ENCODE results near the gene LONP2. TPM values are rescaled to one million over a fixed set of nuclear protein-coding genes. Genes with fewer than 3 reads are reported as not detected.
A peak's percentile ranks its signal among the peaks of the same experiment; 100 is the strongest.
"Not testable (repeated sequence)": the region's sequence is repeated elsewhere in the genome, so short reads cannot be mapped to it uniquely, and the experiment has no call there.

The LONP2 gene
- total RNA-seq, 2 experiments from 2014 or later: 49.9 to 53.9 TPM

DNA sequence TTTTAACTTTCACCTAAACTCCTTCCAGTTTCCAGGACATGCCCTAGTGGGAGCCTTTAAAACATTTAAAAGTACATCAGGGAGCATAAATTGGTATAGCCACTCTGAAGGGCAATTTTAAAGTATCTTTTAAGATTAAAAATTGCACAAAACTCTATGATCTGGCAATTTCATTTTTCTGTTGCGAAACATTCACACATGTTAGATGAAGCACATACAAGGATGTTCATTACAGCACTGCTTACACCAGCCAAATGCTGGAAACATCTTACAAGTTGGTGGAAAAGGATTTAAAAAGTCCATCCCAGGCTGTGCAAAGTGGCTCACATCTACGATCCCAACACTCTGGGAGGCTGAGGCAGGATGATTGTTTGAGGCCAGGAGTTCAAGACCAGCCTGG is 26.4 kb upstream of the LONP2 start:
- no peaks in the 10 kb centered on the region for H3K4me1 Mint-ChIP-seq (ENCODE audit: low read depth)
- CTCF ChIA-PET: interaction anchor here (0.6 kb wide), 1 partner anchor 227 kb away, joined by 3 read pairs; no protein-coding TSS in a partner anchor
- no peaks in the 10 kb centered on the region for H3K36me3 Mint-ChIP-seq (ENCODE audit: low read depth)
- no peak overlapping the region for H3K27ac Mint-ChIP-seq
- no peaks in the 10 kb centered on the region for H3K27me3 Mint-ChIP-seq (ENCODE audit: low read depth)
- H3K9me3 Mint-ChIP-seq: peaks cover 3% of the 10 kb centered on the region
- DNase-seq: no peak
- H3K4me3 Mint-ChIP-seq: no peak overlapping the region
- intact Hi-C loops (cut with micrococcal nuclease): no loop called here

DNA sequence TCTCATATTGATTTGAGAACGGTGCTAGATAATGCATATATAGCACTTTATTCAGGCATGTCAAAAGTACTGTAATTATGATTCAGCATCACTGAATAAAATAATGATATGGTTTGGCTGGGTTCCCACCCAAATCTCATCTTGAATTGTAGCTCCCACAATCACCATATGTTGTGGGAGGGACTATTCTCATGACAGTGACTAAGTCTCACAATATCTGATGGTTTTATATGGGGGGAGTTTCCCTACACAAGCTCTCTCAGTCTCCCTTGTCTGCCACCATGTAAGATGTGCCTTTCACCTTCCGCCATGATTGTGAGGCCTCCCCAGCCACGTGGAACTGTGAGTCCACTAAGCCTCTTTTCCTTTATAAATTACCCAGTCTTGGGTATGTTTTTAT is 25.6 kb upstream of the LONP2 start:
- Mint-ChIP-seq H3K4me1 (ENCODE audit: low read depth) (no peaks in the 10 kb centered on the region), H3K27ac (no peak overlapping the region), H3K27me3 (ENCODE audit: low read depth) (no peaks in the 10 kb centered on the region), H3K36me3 (ENCODE audit: low read depth) (no peaks in the 10 kb centered on the region), H3K4me3 (no peak overlapping the region), H3K9me3 (peaks cover 3% of the 10 kb centered on the region)
- intact Hi-C loops (cut with micrococcal nuclease): no loop called here
- DNase-seq: no peak
- CTCF ChIA-PET: interaction anchor here (0.6 kb wide), 1 partner anchor 226 kb away, joined by 3 read pairs; no protein-coding TSS in a partner anchor

DNA sequence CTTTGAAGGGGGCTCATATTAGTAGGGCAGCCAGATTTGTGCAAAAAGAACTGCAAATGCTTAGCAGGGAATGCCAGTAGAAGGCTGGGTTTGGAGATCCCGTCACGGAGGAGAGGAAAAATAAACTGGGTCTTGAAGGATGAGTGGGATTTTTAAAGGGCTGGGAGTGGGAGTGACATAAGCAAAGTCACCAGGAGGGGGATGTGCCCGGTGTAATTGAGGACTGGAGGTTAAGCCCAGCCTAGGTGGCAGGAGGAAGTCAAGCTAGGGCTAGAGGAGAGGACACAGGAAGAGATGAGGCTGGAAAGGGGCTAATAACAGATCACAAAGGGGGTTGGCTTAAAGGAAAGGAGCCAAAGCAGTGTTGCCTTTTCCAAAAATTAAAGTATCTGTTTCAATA is 23.2 kb upstream of the LONP2 start:
- intact Hi-C loops (cut with micrococcal nuclease): no loop called here
- Mint-ChIP-seq H3K9me3 (peaks cover 3% of the 10 kb centered on the region), H3K4me1 (ENCODE audit: low read depth) (no peaks in the 10 kb centered on the region), H3K36me3 (ENCODE audit: low read depth) (no peaks in the 10 kb centered on the region), H3K27me3 (ENCODE audit: low read depth) (no peaks in the 10 kb centered on the region), H3K4me3 (no peak overlapping the region), H3K27ac (no peak overlapping the region)
- CTCF ChIA-PET: no interaction called here
- no peak for DNase-seq

DNA sequence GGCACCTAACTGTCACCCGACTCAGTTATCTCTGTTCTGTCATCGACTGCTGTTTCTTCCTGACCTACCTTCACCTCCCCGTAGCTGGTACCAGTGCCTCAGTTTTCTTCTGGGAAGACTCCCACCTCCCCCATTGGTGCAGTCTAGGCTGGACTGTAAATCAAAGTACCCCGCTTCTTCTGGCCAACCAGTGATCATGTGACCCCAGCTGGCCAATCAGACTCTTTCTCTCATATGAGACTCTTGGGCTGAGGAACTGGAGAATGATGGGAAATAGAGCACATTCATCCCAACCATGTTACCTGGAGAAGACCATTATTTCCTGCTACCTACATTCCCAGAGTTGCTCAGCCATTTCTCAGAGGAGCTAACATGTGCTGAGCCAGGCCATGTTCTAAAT is 20.6 kb upstream of the LONP2 start:
- no peak overlapping the region for H3K4me3 Mint-ChIP-seq
- intact Hi-C loops (cut with micrococcal nuclease): no loop called here
- no peaks in the 10 kb centered on the region for H3K4me1 Mint-ChIP-seq (ENCODE audit: low read depth)
- H3K27me3 Mint-ChIP-seq (ENCODE audit: low read depth): no peaks in the 10 kb centered on the region
- CTCF ChIA-PET: interaction anchor here (0.5 to 1.1 kb wide), 2 partner anchors 54 to 400 kb away, joined by 3 read pairs; no protein-coding TSS in a partner anchor
- H3K9me3 Mint-ChIP-seq: peaks cover 3% of the 10 kb centered on the region
- no peak for DNase-seq
- no peak overlapping the region for H3K27ac Mint-ChIP-seq
- no peaks in the 10 kb centered on the region for H3K36me3 Mint-ChIP-seq (ENCODE audit: low read depth)

- H3K27me3 Mint-ChIP-seq (ENCODE audit: low read depth): no peaks in the 10 kb centered on the region
- no peak overlapping the region for H3K27ac Mint-ChIP-seq
- no peaks in the 10 kb centered on the region for H3K9me3 Mint-ChIP-seq
Measured at GRCh38 chr16:48225456-48225855, 18.6 kb upstream of the LONP2 start.

GRCh38 chr16:48231727-48232492 is 12.2 kb upstream of the LONP2 start:
- H3K27ac Mint-ChIP-seq: peak overlapping the region; percentile 50
- H3K9me3 Mint-ChIP-seq: no peaks in the 10 kb centered on the region
- CTCF ChIA-PET: interaction anchor here (0.5 to 1.8 kb wide), 7 partner anchors 14 to 398 kb away, joined by 3 to 5 read pairs (median 3); partner anchors contain the start of gene ABCC11
- H3K4me1 Mint-ChIP-seq (ENCODE audit: low read depth): peaks cover 21% of the 10 kb centered on the region
- peak; percentile 73 for DNase-seq
- H3K36me3 Mint-ChIP-seq (ENCODE audit: low read depth): no peaks in the 10 kb centered on the region
- H3K4me3 Mint-ChIP-seq: no peak overlapping the region
- peaks cover 2% of the 10 kb centered on the region for H3K27me3 Mint-ChIP-seq (ENCODE audit: low read depth)
- intact Hi-C loops (cut with micrococcal nuclease): loop anchor here (1.0 to 10.0 kb wide), 7 partner anchors 12 to 1260 kb away; partner anchors contain the start of genes DNAJA2 and LONP2

More at GRCh38 chr16:48225456-48225855, 18.6 kb upstream of the LONP2 start:
- intact Hi-C loops (cut with micrococcal nuclease): no loop called here
- no peaks in the 10 kb centered on the region for H3K4me1 Mint-ChIP-seq (ENCODE audit: low read depth)
- CTCF ChIA-PET: no interaction called here
- no peaks in the 10 kb centered on the region for H3K36me3 Mint-ChIP-seq (ENCODE audit: low read depth)
- DNase-seq: no peak
- no peak overlapping the region for H3K4me3 Mint-ChIP-seq

DNA sequence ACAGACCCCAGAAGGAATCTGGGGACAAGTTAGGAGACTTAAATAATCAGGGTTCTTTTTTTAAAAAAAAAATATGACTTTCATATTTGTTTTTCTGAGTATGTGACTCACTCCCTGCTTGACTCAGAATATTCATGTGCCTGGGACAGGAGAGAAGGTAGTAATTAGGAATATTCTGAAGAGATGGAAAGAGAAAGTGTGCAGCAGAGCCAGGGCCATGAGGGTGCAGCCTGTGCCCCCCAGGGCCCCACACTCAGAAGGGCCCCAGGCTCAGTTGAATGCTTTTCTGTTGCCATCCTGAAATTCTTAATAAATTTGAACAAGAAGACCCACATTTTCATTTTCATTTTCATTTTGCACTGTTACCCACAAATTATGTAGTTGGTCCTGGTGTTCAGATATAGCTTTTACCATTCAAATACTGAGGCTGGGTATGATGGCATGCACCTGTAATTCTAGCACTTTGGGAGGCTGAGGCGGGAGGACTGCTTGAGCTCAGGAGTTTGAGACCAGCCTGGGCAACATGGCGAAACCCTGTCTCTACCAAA is 11.5 kb upstream of the LONP2 start:
- Mint-ChIP-seq H3K9me3 (no peaks in the 10 kb centered on the region), H3K4me1 (ENCODE audit: low read depth) (peaks cover 21% of the 10 kb centered on the region), H3K27ac (peak overlapping the region; percentile 50), H3K4me3 (no peak overlapping the region), H3K36me3 (ENCODE audit: low read depth) (no peaks in the 10 kb centered on the region), H3K27me3 (ENCODE audit: low read depth) (peaks cover 2% of the 10 kb centered on the region)
- DNase-seq: peak; percentile 9
- CTCF ChIA-PET: interaction anchor here (1.1 to 1.5 kb wide), 4 partner anchors 75 to 397 kb away, joined by 3 to 5 read pairs (median 3); no protein-coding TSS in a partner anchor
- intact Hi-C loops (cut with micrococcal nuclease): loop anchor here (1.0 to 10.0 kb wide), 6 partner anchors 12 to 1260 kb away; partner anchors contain the start of genes DNAJA2 and LONP2

- no peak overlapping the region for H3K4me3 Mint-ChIP-seq
- no peak for DNase-seq
- H3K9me3 Mint-ChIP-seq: no peaks in the 10 kb centered on the region
- no peak overlapping the region for H3K27ac Mint-ChIP-seq
- H3K27me3 Mint-ChIP-seq (ENCODE audit: low read depth): peaks cover 2% of the 10 kb centered on the region
- H3K36me3 Mint-ChIP-seq (ENCODE audit: low read depth): no peaks in the 10 kb centered on the region
- H3K4me1 Mint-ChIP-seq (ENCODE audit: low read depth): peaks cover 21% of the 10 kb centered on the region
- intact Hi-C loops (cut with micrococcal nuclease): loop anchor here (5.0 to 10.0 kb wide), 3 partner anchors 83 to 1262 kb away; partner anchors contain the start of gene DNAJA2
- CTCF ChIA-PET: no interaction called here
Measured at GRCh38 chr16:48234630-48235029, 9.5 kb upstream of the LONP2 start.

DNA sequence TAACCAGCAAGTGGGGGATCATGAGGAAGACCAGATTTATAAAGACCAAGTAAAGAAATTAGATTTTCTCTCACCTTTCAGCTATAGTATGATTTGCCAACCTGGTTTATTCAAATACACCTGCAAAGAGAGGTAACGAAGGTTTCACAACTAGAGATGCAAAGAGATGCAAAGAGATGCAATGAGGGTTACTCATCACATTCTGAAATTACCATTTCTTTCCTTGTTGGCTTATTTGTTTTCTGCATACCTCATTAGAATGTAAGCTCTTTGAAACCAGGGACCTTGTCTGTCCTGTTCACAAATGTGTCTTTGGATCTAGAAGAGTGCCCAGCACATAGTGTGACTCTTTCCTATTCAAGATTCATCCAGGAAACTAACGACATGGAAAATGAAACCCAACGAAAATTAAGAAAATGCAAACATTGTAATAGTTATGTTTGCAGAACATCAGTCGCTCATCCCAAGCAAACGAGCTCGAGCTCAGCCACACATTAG is 9.0 kb upstream of the LONP2 start:
- Mint-ChIP-seq H3K4me1 (ENCODE audit: low read depth) (peaks cover 21% of the 10 kb centered on the region), H3K36me3 (ENCODE audit: low read depth) (no peaks in the 10 kb centered on the region), H3K27me3 (ENCODE audit: low read depth) (peaks cover 2% of the 10 kb centered on the region), H3K4me3 (no peak overlapping the region), H3K27ac (no peak overlapping the region), H3K9me3 (no peaks in the 10 kb centered on the region)
- DNase-seq: no peak
- CTCF ChIA-PET: interaction anchor here (1.2 kb wide), 1 partner anchor 292 kb away, joined by 3 read pairs; no protein-coding TSS in a partner anchor
- intact Hi-C loops (cut with micrococcal nuclease): loop anchor here (10.0 kb wide), 1 partner anchor 660 kb away; no protein-coding TSS in a partner anchor

DNA sequence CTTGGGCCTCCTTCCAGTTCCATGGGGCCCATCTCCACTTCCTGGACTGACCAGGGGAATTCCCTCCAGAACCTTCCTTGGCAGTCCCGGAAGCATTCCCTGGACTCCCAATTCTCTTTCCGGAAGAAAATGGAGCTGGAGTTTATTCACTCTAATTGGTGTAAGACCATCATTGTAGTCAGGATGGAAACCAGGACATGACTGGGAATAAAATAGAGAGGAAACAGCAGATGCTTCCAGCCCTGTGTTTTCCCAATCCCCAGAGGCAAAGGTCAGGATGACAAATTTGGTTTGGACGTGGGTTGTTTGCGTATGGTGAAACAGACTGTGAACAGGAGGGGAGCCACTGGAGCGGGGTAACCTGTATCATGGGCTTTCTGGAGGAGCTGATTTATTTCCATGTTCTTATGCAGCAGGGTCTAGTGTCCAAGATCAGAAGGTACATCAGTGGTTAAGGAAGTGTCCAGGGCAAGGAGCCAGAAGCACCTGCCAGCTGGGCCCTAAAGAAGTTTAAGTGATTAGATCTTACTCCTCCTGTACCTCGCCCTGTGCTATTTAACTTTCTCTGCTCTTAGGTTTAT is 8.5 kb upstream of the LONP2 start:
- H3K9me3 Mint-ChIP-seq: no peaks in the 10 kb centered on the region
- H3K4me1 Mint-ChIP-seq (ENCODE audit: low read depth): peaks cover 21% of the 10 kb centered on the region
- CTCF ChIA-PET: interaction anchor here (1.2 to 2.1 kb wide), 2 partner anchors 291 to 395 kb away, joined by 3 to 8 read pairs; no protein-coding TSS in a partner anchor
- H3K36me3 Mint-ChIP-seq (ENCODE audit: low read depth): no peaks in the 10 kb centered on the region
- peaks cover 2% of the 10 kb centered on the region for H3K27me3 Mint-ChIP-seq (ENCODE audit: low read depth)
- H3K4me3 Mint-ChIP-seq: no peak overlapping the region
- H3K27ac Mint-ChIP-seq: no peak overlapping the region
- intact Hi-C loops (cut with micrococcal nuclease): loop anchor here (10.0 kb wide), 1 partner anchor 661 kb away; no protein-coding TSS in a partner anchor
- no peak for DNase-seq

DNA sequence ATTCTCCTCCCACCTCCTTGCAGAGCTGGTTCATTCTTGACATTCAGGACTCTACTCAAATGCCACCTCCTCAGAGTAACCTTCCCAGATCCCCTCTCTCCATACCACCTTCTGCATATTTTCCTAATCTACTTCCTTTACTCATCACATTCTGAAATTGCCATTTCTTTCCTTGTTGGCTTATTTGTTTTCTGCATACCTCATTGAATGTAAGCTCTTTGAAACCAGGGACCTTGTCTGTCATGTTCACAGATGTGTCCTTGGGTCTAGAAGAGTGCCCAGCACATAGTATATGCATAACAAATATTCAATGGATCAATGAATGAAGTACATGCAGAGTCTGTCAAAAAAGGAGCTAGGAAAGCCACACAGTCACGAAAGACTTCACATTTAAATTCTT is 7.8 kb upstream of the LONP2 start:
- CTCF ChIA-PET: interaction anchor here (1.2 to 2.1 kb wide), 2 partner anchors 290 to 394 kb away, joined by 3 to 8 read pairs; no protein-coding TSS in a partner anchor
- Mint-ChIP-seq H3K36me3 (ENCODE audit: low read depth) (no peaks in the 10 kb centered on the region), H3K9me3 (no peaks in the 10 kb centered on the region), H3K27me3 (ENCODE audit: low read depth) (peaks cover 2% of the 10 kb centered on the region), H3K27ac (no peak overlapping the region), H3K4me1 (ENCODE audit: low read depth) (peaks cover 20% of the 10 kb centered on the region), H3K4me3 (no peak overlapping the region)
- intact Hi-C loops (cut with micrococcal nuclease): loop anchor here (10.0 kb wide), 1 partner anchor 661 kb away; no protein-coding TSS in a partner anchor
- no peak for DNase-seq

DNA sequence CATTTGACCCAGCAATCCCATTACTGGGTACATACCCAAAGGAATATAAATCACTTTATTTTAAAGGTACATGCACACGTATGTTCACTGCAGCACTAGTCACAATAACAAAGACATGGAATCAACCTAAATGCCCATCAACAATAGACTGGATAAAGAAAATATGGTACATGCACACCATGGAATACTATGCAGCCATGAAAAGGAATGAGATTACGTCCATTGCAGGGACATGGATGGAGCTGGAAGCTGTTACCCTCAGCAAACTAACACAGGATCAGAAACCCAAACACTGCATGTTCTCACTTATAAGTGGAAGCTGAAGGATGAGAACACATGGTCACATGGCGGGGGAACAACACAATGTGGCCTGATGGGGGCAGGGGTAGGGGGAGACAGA is 4.0 kb upstream of the LONP2 start:
- H3K36me3 Mint-ChIP-seq (ENCODE audit: low read depth); H3K4me1 Mint-ChIP-seq (ENCODE audit: low read depth); H3K9me3 Mint-ChIP-seq; DNase-seq; CTCF ChIA-PET; H3K27ac Mint-ChIP-seq; H3K4me3 Mint-ChIP-seq; H3K27me3 Mint-ChIP-seq (ENCODE audit: low read depth): not testable (repeated sequence)
- intact Hi-C loops (cut with micrococcal nuclease): loop anchor here (5.0 kb wide), 1 partner anchor 1098 kb away; the partner anchor contains the start of gene NETO2

Data from activated naive CD4-positive, alpha-beta T cell treated with anti-CD3 and anti-CD28 coated beads for 36 hours (primary cell).